Measurements from ENCODE around the gene RPS14.
"Not testable (repeated sequence)": the region's sequence is repeated elsewhere in the genome, so short reads cannot be mapped to it uniquely, and the experiment has no call there.

RPS14 gene

GRCh38 chr5:150419630-150420270 lies 29.8 kb downstream of the RPS14 start:
- in situ Hi-C loops (cut with MboI; ENCODE audit: low pct_unique_long_range_greater_than_20kb, low sequenced_read_pairs, unreplicated experiment), result no loop called here
- DNase-seq (ENCODE audit: low spot score), result no peak
- no peak for TF ChIP-seq CTCF (IDR thresholded peaks at IDR 0.05; ENCODE audit: extremely low read depth, insufficient read depth, missing control alignments)

- in situ Hi-C loops (cut with MboI; ENCODE audit: low pct_unique_long_range_greater_than_20kb, low sequenced_read_pairs, unreplicated experiment); DNase-seq (ENCODE audit: low spot score): not testable (repeated sequence)
Observed at GRCh38 chr5:150413902-150414790, 35.4 kb downstream of the RPS14 start.

GRCh38 chr5:150413176-150413901 lies 36.2 kb downstream of the RPS14 start:
- TF ChIP-seq CTCF (IDR thresholded peaks at IDR 0.05; ENCODE audit: extremely low read depth, insufficient read depth, missing control alignments), result no peak
- no peak for DNase-seq (ENCODE audit: low spot score)
- in situ Hi-C loops (cut with MboI; ENCODE audit: low pct_unique_long_range_greater_than_20kb, low sequenced_read_pairs, unreplicated experiment), result no loop called here

- DNase-seq (ENCODE audit: low spot score), result peak; percentile 89
- TF ChIP-seq CTCF (IDR thresholded peaks at IDR 0.05; ENCODE audit: extremely low read depth, insufficient read depth, missing control alignments), result no peak
Observed at GRCh38 chr5:150412319-150413175, 37.0 kb downstream of the RPS14 start, which contains the start of gene CD74. CD74 (minus strand) TSS chr5:150412910; CDS start chr5:150412749, 161 bp downstream.

GRCh38 chr5:150411245-150411979 lies 38.1 kb downstream of the RPS14 start:
- no peak for DNase-seq (ENCODE audit: low spot score)
- TF ChIP-seq CTCF (IDR thresholded peaks at IDR 0.05; ENCODE audit: extremely low read depth, insufficient read depth, missing control alignments), result no peak
- in situ Hi-C loops (cut with MboI; ENCODE audit: low pct_unique_long_range_greater_than_20kb, low sequenced_read_pairs, unreplicated experiment), result no loop called here

More at GRCh38 chr5:150412319-150413175, 37.0 kb downstream of the RPS14 start, which contains the start of gene CD74:
- in situ Hi-C loops (cut with MboI; ENCODE audit: low pct_unique_long_range_greater_than_20kb, low sequenced_read_pairs, unreplicated experiment), result no loop called here

GRCh38 chr5:150410524-150411244 lies 38.9 kb downstream of the RPS14 start:
- TF ChIP-seq CTCF (IDR thresholded peaks at IDR 0.05; ENCODE audit: extremely low read depth, insufficient read depth, missing control alignments), result no peak
- no peak for DNase-seq (ENCODE audit: low spot score)
- in situ Hi-C loops (cut with MboI; ENCODE audit: low pct_unique_long_range_greater_than_20kb, low sequenced_read_pairs, unreplicated experiment), result no loop called here

All from GM13977 (cell line).